Activated CD8-positive, alpha-beta T cell treated with anti-CD3 and anti-CD28 coated beads for 36 hours (primary cell): ENCODE data around the gene ABHD2. TPM values are rescaled to one million over a fixed set of nuclear protein-coding genes. Genes with fewer than 3 reads are reported as not detected.
A peak's percentile ranks its signal among the peaks of the same experiment; 100 is the strongest.

ENCODE experiments used
- ATAC-seq: fragments of 200-7000 bp; cut with Tn5 transposase; one replicate; pipeline ENCODE4 v1.10.0; 2021; ENCODE audit warnings: mild to moderate bottlenecking, moderate library complexity
- CTCF ChIA-PET: fragments of 350-600 bp; sonication (Branson Sonifier 250); formaldehyde crosslinking; loops from one replicate; lab custom pipeline; 2021; ENCODE audit warnings: antibody characterized with exemption; lab: Charles Lee
- POLR2A ChIA-PET: fragments of 350-600 bp; sonication (Branson Sonifier 250); formaldehyde crosslinking; loops from one replicate; lab custom pipeline; 2021; ENCODE audit warnings: antibody characterized with exemption; lab: Charles Lee
- DNase-seq: peaks from one replicate; pipeline ENCODE4 v3.0.0-alpha.2; 2020
- H3K27ac Mint-ChIP-seq: one replicate; pipeline ENCODE4 v1.8.0; 2021; ENCODE audit warnings: mild to moderate bottlenecking, mixed read lengths
- H3K27me3 Mint-ChIP-seq: one replicate; pipeline ENCODE4 v1.8.0; 2021; ENCODE audit warnings: mixed read lengths
- H3K36me3 Mint-ChIP-seq: one replicate; pipeline ENCODE4 v1.8.0; 2021; ENCODE audit warnings: low read depth, mixed read lengths
- H3K4me1 Mint-ChIP-seq: one replicate; pipeline ENCODE4 v1.8.0; 2021; ENCODE audit warnings: low read depth, mixed read lengths
- H3K4me3 Mint-ChIP-seq: one replicate; pipeline ENCODE4 v1.8.0; 2021; ENCODE audit warnings: mild to moderate bottlenecking, moderate library complexity, mixed read lengths
- H3K9me3 Mint-ChIP-seq: one replicate; pipeline ENCODE4 v1.8.0; 2021; ENCODE audit warnings: mixed read lengths
- CTCF ChIP-seq: fragments of 200-600 bp; IDR thresholded peaks from one replicate; pipeline ENCODE4 v1.8.0; 2022; ENCODE audit warnings: antibody characterized with exemption, mild to moderate bottlenecking
- intact Hi-C: fragments of 100-400 bp; cut with micrococcal nuclease; formaldehyde crosslinking; loops from one replicate; pipeline ENCODE4 v1.10.0; 2022
- total RNA-seq, 2 experiments: library from RNA; stranded (reverse); gene quantifications; one replicate each; pipeline ENCODE4 v1.2.3, GENCODE V29; 2021

ABHD2 gene
- total RNA-seq, 2 experiments from 2014 or later = 36.8 to 38.9 TPM

GRCh38 chr15:89067751-89068150 is 20.5 kb upstream of the ABHD2 start:
- H3K27me3 Mint-ChIP-seq = no peaks in the 10 kb centered on the region
- intact Hi-C loops = no loop called here
- ChIA-PET POLR2A (interaction anchor here (0.8 to 1.5 kb wide), 3 partner anchors 9 to 22 kb away, joined by 3 to 5 read pairs (median 4); no protein-coding TSS in a partner anchor), CTCF (interaction anchor here (1.2 to 1.6 kb wide), 4 partner anchors 10 to 139 kb away, joined by 3 to 10 read pairs (median 6); no protein-coding TSS in a partner anchor)
- H3K36me3 Mint-ChIP-seq = peaks cover 14% of the 10 kb centered on the region
- no peak for TF ChIP-seq CTCF
- H3K4me1 Mint-ChIP-seq = peaks cover 12% of the 10 kb centered on the region
- peak; percentile 68 for ATAC-seq
- H3K9me3 Mint-ChIP-seq = peaks cover 25% of the 10 kb centered on the region
- peak; percentile 26 for DNase-seq
- H3K27ac Mint-ChIP-seq = peak overlapping the region; percentile 22
- no peak overlapping the region for H3K4me3 Mint-ChIP-seq

GRCh38 chr15:89068325-89068784 is 19.9 kb upstream of the ABHD2 start:
- H3K27ac Mint-ChIP-seq = peak overlapping the region; percentile 61
- H3K9me3 Mint-ChIP-seq = peaks cover 25% of the 10 kb centered on the region
- TF ChIP-seq CTCF = no peak
- POLR2A ChIA-PET = interaction anchor here (0.8 to 1.2 kb wide), 2 partner anchors 8 to 22 kb away, joined by 4 to 5 read pairs; no protein-coding TSS in a partner anchor
- DNase-seq = peak; percentile 81
- no peak overlapping the region for H3K4me3 Mint-ChIP-seq
- CTCF ChIA-PET = interaction anchor here (0.7 to 1.6 kb wide), 8 partner anchors 10 to 139 kb away, joined by 3 to 10 read pairs (median 3); no protein-coding TSS in a partner anchor
- H3K4me1 Mint-ChIP-seq = peaks cover 12% of the 10 kb centered on the region
- peak; percentile 87 for ATAC-seq
- peaks cover 14% of the 10 kb centered on the region for H3K36me3 Mint-ChIP-seq
- no peaks in the 10 kb centered on the region for H3K27me3 Mint-ChIP-seq
- intact Hi-C loops = no loop called here

GRCh38 chr15:89070197-89071124 is 17.8 kb upstream of the ABHD2 start:
- Mint-ChIP-seq H3K27me3 (no peaks in the 10 kb centered on the region), H3K4me3 (no peak overlapping the region), H3K27ac (no peak overlapping the region), H3K36me3 (peaks cover 14% of the 10 kb centered on the region), H3K4me1 (peaks cover 12% of the 10 kb centered on the region), H3K9me3 (peaks cover 25% of the 10 kb centered on the region)
- no peak for TF ChIP-seq CTCF
- no peak for DNase-seq
- no peak for ATAC-seq
- ChIA-PET CTCF (no interaction called here), POLR2A (no interaction called here)
- intact Hi-C loops = no loop called here

GRCh38 chr15:89071471-89071870 is 16.8 kb upstream of the ABHD2 start:
- Mint-ChIP-seq H3K36me3 (peaks cover 10% of the 10 kb centered on the region), H3K27ac (no peak overlapping the region), H3K4me1 (peaks cover 19% of the 10 kb centered on the region), H3K9me3 (peaks cover 15% of the 10 kb centered on the region), H3K27me3 (no peaks in the 10 kb centered on the region), H3K4me3 (no peak overlapping the region)
- ATAC-seq (no peak), DNase-seq (no peak)
- intact Hi-C loops = no loop called here
- ChIA-PET POLR2A (no interaction called here), CTCF (interaction anchor here (0.8 to 1.8 kb wide), 3 partner anchors 10 to 58 kb away, joined by 3 to 4 read pairs (median 3); no protein-coding TSS in a partner anchor)
- no peak for TF ChIP-seq CTCF
